HG02885 (cell line): ENCODE measurements around the gene AFAP1L2.
A peak's percentile ranks its signal among the peaks of the same experiment; 100 is the strongest.

Experiments
- ATAC-seq: cut with Tn5 transposase; IDR thresholded peaks from one replicate; pipeline ENCODE4 v1.9.1; 2021; ENCODE audit warnings: mild to moderate bottlenecking; ENCODE audit not compliant: unreplicated experiment, poor library complexity

AFAP1L2 gene

DNA sequence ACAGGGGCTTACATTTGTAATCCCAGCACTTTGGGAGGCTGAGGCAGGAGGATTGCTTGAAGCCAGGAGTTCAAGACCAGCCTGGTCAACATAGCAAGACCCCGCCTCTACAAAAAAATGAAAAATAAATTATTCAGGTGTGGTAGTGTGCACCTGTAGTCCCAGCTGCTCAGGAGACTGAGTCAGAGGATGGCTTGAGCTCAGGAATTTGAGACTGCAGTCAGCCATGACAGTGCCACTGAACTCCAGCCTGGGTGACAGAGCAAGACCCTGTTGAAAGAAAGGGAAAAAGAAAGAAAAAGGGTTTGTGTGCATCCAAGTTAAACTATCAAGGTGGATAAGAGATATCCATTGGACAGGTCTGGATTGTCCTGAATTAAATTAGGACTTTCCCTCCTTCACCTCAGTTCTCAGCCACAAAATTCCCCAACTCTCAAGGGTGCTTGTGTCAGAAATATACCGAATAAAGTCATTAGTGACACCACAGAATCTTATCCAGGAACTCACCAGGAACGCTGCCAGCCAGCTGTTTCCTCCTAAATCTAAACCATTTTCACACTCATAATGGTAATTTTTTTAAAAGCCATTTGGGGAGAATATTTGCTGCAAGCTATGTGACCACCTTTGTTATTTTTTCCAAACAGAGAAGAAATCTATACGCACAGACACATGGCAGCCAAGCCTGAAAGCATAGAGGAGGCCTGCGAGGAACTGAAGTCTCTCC lies 12.0 kb downstream of the AFAP1L2 start:
- no peak for ATAC-seq

DNA sequence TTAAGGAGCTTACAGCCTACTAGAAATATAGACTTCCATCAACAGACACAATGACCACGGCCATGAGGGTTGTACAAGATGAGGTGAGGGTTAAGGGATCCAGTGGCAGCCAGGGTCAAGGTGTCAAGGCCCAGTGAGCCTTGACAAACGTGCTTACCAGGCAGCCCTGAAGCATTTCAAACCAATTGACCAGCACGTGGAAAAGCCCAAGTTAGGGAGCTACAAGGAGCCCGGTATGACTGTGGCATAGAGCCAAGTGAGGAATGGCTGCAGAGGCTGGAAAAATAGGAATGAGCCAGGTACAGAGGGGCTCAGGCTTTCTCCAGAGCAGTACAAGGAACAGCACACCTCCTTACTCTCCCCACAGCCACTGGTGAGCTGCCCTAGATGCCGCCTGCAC lies 12.7 kb downstream of the AFAP1L2 start:
- no peak for ATAC-seq

GRCh38 chr10:114389426-114389825 lies 14.9 kb downstream of the AFAP1L2 start:
- ATAC-seq = no peak

DNA sequence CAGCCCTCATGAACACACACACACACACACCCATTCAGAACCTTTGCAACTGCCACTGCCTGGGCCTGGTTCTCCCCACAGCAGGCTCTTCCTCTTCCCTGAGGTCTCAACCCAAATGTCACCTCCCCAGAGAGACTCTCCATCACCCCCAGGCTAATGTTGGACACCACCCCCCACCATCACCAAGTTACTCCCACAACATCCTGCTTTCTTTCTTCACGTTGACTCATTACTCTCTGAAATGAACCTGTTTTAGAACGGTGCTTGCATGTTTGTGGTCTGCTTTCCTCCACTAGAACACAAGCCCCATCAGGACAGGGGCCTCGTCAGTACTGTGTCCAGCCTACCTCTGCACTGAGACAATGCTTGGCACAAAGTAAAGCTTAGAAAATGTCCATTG lies 16.0 kb downstream of the AFAP1L2 start:
- peak; percentile 90 for ATAC-seq

DNA sequence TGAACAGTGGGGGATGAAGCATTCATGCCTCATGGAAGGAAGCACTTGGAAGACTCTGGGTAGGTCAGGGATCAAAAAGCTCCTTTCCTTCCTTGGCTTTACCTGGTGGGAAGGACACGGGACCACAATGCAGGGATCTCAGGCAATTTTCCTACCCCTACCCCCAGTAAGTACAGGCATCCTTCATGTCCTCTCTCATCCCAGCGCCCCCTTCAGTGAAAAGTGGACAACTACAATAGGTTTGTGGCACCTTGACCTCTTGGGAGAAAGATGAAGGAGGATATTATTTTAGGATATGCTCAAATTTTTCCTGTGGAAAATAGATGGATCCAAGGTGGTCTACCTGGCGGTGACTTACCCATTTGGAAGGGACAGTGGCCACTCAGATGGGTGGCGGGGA lies 16.5 kb downstream of the AFAP1L2 start:
- ATAC-seq = no peak

DNA sequence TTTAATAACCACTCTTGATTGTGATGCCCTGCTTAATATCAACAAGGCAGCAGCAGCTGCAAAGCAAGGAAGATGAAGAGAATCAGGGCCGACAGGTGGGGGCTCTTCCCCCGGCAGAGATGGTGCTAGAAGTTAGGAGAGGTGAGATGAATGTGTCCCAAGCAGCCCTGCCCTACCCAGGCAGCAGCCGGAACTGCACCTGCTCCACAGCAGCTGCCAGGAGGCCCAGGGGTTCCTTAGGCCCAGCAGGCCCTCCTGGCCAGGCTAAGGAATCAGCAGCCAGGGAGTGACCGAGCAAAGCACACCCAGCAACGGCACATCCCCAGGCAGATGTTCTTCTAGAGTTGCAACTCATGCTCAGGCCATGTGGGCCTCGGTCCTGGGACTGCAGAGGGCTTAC lies 17.9 kb downstream of the AFAP1L2 start:
- ATAC-seq = no peak

DNA sequence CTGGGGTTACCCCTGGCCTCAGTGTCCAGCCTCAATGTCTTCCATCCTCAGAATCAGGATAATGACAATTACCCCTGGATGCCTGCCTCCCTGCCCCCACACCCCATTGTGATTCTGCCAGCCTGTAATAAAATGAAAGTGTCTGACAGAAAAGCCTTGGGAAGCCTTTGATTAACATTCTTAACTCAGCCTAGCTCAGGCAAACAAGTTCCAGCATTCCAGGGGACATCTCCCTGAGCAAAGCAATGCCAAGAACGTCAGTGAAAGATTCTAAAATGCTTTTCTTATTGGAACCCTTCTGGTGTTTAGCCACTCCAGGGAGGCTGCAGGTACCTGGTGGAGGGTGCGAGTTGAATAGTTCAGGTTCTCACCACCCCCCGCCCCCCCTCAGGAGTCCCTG lies 18.7 kb downstream of the AFAP1L2 start:
- ATAC-seq = no peak

DNA sequence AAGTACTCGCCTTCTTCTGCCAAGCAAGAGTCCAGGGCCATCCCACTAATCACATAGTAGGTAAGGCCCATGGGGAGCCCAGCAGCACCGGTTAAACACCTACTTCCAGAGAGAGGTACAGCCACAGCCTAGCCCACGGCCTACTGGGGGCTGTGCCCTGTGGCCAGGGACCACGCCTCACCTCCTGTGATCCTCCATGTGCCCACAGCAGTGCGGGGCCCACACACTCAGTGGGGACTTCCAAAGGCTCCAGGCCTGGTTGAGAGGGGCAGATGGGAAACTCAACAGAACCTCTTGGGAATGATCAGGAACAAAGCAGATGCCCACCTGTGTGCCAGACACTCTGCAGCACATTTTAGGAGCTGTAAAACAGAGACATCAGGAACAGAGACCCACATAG lies 19.7 kb downstream of the AFAP1L2 start:
- no peak for ATAC-seq

DNA sequence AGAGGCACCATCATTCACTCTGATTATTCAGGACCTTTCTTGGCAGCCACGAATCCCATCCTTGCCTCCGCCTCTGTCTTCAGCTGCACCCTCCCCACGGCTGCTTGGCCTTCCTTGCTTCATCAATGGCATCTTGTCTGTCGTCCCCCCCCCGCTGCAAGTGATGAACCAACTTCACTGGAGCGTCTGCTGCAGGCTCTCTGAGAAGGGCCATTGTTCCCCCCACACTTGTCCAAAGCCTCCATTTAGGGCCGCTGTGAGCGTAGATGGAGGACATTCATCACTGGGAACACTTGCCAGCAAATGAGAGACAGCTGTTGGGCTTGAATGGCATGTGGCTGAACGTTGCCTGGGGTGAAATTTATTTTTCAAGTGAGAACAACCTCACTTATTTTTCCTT lies 20.1 kb downstream of the AFAP1L2 start:
- ATAC-seq = no peak

GRCh38 chr10:114380797-114381196 lies 23.5 kb downstream of the AFAP1L2 start:
- no peak for ATAC-seq

GRCh38 chr10:114380060-114380459 lies 24.2 kb downstream of the AFAP1L2 start:
- ATAC-seq = no peak

DNA sequence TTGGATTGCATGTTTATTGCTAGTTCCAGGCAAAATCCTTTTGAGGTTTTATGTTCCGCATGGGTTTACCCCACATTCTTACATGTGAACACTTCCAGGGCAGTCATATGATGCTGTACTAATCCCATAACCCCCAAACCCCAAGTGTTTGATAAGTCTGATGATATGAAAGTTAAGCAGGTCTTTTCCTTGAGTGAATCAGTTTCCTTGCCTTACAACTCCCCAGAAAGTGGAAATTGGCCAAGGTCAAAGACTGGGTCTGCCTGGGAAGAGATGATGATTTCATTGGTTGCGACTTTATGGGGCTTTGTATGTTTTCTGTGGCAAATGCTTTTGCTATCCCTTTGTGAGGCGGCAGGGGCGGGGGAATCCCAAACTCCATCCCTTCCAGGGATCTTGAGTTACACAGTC lies 24.7 kb downstream of the AFAP1L2 start:
- ATAC-seq = no peak

- no peak for ATAC-seq
Measured at GRCh38 chr10:114376523-114376922, 27.8 kb downstream of the AFAP1L2 start.

GRCh38 chr10:114375047-114375446 lies 29.3 kb downstream of the AFAP1L2 start:
- ATAC-seq = no peak

DNA sequence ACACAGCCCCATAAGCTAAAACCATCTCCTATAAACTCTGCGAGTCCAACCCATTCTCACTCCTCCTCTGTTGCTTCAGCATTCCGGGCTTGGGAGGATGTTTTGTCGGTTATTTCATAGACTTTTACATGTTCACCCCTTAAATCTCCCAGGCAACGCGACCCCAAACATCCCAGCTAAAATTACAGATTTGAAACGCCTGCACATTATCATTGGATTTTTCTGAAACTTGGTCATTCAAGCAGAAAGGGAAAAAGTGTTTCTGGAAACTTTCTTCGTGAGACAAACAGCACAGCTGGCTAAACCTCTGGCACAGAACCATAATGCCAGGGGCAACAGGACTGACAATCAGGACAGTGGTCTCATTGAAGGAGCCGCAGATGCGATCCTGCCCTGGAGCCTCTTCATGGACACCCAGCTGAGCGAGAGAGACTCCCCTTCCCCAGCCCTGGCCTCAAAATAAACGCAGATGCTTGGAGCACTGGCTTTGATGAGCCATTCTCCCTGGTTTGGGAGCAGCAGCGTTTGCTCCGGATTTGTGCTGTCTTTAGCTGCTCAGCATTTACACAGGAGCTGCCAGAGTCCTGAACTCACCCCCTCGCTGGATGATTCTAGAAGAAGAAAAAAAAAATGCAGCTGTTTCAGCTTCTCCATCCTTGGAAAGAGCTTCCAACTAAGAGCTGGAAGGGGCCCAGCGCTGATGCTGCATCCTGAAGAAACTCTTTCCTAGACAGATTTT lies 30.1 kb downstream of the AFAP1L2 start:
- no peak for ATAC-seq

DNA sequence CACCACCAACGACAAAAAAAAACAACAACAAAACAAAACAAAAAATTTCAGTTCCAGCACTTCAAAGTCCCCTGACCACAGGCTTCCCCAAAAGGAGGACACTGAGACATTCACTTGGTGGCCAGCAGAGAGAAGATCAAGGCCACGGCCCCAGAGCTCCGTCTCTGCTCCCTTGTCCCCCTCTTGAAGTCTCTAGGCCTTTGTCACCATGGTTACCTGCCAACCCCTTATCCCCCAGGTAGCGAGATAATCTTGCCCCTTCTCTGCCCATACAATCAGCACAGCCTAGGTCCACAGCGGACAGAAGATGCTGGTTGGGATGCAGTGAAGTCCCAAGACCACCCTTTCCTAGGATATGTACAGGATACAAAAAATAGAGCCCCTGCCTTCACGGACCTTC lies 30.7 kb downstream of the AFAP1L2 start:
- no peak for ATAC-seq

GRCh38 chr10:114372995-114373394 lies 31.3 kb downstream of the AFAP1L2 start:
- ATAC-seq = no peak

- ATAC-seq = no peak
Measured at GRCh38 chr10:114372179-114372578, 32.1 kb downstream of the AFAP1L2 start.

GRCh38 chr10:114370966-114371365 lies 33.3 kb downstream of the AFAP1L2 start:
- no peak for ATAC-seq

DNA sequence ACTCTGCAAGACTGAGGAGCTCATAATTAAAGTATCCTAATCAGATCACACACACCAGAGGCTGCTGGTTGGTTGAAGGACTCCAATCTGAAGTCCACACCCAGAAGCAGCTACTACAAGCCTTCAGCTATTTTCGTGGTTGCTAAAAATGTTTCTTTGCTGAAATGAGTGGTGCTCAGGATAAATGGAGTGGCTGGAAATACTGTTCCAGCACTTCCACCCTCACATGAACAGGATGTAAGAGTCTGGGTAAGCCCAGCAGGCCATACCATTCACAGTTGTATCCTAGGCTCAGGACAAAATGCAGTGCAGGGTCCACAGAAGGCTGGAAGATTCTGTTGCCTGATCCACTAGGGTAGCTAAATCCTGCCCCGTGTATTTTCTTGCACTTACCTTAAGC lies 34.1 kb downstream of the AFAP1L2 start:
- no peak for ATAC-seq

- no peak for ATAC-seq
Measured at GRCh38 chr10:114368057-114368391, 36.3 kb downstream of the AFAP1L2 start.
